Stimulated activated naive CD8-positive, alpha-beta T cell treated with anti-CD3 and anti-CD28 coated beads, Interleukin-15, Interleukin-2, amounts not matched to agents 100 U/mL and 50 U/mL, for 24 hours (primary cell): ENCODE data around the gene PAOX.

Experiments
- ATAC-seq: fragments of 150-1000 bp; cut with Tn5 transposase; one replicate; pipeline ENCODE4 v1.10.0; 2021
- DNase-seq: peaks from one replicate; pipeline ENCODE4 v3.0.0; 2021

The PAOX gene

GRCh38 chr10:133379152-133379800 is at the start of gene PAOX:
Gene PAOX, plus strand, starts transcription at chr10:133379262. Its CDS starts 55 bp downstream, at chr10:133379317.
- DNase-seq (peak; percentile 77), ATAC-seq (peak; percentile 72)

DNA sequence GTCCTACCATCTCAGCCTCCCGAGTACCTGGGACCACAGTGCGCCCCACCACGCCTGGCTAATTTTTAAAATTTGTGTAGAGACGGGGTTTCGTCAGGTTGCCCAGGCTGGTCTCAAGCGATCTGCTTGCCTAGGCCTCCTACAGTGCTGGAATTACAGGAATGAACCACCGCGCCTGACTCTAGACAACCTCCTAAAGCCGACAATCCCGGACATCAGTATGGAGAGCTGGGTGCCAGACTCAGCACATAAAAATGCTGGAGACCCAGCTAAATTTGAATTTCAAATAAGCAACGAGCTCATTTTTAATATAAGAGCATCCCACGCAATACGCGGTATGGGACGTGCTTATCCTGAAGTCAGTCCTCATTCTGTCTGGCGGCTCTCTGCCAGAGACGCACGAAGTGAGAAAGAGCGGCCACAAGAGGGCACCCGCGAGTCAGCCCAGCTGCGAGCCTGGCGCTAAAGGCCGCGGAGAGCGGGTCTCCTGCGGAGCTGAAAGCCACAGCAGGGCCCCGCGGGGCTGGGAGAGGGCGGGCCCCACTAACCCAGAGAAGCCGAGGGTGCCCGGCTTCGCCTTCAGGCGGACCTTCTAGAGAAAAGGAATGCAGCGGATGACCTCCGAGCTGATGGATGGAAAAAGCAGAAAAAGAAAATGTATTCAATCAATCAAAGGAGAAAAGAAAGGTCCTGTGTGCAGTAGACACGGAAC is 49.4 kb upstream of the PAOX start:
- ATAC-seq (peak; percentile 97), DNase-seq (peak; percentile 91)

DNA sequence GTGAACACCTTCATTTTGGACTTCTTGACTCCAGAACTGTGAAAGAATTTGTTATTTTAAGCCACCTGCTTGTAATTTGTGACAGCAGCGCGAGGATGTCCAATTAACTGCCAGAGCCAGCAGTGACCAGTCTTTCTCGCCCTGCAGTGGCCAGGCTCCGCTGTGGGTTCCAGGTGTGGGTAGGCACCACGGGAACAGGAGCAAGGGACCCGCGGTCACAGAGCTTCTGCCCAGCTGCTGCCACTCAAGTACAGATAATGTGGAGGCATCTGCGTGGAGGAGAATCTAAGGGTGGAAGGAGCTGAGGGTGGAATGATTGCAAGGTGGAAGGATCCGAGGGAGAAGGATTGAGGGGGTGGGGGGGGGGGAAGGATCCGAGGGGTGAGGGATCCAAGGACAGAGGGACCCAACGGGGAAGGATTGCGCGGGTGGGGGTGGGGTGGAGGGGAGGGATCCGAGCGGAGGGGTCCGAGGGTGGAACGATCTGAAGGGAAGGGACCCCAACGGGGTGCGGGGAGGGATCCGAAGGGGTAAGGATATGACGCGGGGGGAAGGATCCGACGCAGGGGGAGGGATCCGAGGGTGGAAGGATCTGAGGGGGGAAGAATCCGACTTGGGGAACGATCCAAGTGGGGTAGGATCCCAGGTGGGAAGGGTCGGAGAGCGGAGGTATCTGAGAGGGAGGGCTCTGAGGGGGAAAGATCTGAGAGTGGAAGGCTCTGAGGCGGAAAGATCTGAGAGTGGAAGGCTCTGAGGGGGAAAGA is 45.9 kb upstream of the PAOX start:
- ATAC-seq (no peak), DNase-seq (no peak)

GRCh38 chr10:133334503-133335245 is 44.4 kb upstream of the PAOX start:
- no peak for DNase-seq
- no peak for ATAC-seq

DNA sequence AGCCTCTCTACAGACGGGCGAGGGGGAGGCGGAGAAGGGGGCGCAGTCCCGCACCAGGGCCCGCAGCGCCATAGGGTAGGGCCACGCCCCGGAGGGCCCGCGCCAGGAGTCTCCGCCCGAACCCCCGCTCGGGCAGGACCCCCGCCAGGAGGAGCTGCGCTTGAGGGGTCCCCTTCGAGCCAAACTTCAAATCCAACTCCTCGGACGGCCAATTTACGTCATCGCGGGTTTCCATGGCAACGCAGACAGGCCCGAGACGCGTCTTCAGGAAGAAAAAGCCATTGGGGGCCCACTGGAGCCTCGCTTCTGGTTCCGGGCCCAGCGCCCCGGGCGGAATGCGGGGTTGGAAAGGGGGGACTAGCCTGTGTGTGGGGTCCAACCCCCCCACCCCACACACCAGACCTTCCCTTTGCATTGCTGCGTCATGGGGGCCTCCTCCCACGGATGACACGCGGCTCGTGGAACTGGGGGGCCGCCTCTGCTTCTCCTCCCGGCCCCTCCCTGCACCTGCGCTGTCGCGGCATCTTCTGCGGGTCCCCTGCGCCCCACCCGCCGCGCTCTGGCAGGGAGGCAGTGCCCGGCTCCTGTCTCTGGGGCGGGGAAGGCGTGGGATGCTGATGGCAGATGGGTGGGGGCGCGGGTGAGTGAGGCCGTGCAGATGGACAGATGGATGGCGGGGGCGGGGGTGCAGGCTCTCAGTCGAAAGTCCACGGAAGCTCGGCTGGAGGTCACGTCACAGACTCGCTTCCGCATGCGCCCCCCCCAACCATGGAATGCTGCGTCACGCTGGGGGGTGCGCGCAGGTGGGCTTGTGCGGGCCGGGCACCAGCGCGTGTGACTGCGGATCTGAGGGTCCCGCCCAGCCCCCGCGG is 43.6 kb upstream of the PAOX start:
- peak; percentile 80 for DNase-seq
- ATAC-seq, result peak; percentile 55

DNA sequence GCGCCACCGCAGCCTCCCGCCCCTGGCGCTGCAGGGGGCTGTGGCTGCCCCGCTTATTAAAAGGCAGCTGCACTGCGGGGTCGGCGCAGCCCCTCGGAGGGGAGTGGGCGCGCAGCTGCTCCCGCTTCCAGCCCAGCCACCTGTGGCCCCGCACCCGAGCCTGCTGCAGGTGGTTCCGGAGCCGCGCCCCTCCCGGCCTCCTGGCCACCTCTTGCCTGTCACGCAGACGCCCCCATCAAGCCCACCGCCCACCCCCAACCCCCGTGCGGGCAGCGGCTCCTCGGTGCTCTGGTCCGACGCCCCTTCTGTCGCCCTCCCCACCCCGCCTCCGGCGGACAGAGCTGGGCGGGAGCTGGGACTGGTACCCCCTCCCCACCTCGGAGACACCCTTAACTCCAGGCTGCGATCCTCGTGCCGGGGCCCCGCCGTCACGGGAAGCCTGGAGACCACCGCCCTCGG is 42.9 kb upstream of the PAOX start:
- DNase-seq (no peak), ATAC-seq (no peak)

- DNase-seq (peak; percentile 75), ATAC-seq (no peak)
These were observed 42.3 kb upstream of the PAOX start, which contains the start of gene CALY for GRCh38 chr10:133336577-133337369. Gene CALY, minus strand, starts transcription at chr10:133336896. Its CDS starts 7,907 bp downstream, at chr10:133328989.

- DNase-seq (no peak), ATAC-seq (no peak)
These were observed 41.7 kb upstream of the PAOX start for GRCh38 chr10:133337370-133337725.

- DNase-seq (no peak), ATAC-seq (no peak)
These were observed 40.7 kb upstream of the PAOX start for GRCh38 chr10:133338080-133339071.

DNA sequence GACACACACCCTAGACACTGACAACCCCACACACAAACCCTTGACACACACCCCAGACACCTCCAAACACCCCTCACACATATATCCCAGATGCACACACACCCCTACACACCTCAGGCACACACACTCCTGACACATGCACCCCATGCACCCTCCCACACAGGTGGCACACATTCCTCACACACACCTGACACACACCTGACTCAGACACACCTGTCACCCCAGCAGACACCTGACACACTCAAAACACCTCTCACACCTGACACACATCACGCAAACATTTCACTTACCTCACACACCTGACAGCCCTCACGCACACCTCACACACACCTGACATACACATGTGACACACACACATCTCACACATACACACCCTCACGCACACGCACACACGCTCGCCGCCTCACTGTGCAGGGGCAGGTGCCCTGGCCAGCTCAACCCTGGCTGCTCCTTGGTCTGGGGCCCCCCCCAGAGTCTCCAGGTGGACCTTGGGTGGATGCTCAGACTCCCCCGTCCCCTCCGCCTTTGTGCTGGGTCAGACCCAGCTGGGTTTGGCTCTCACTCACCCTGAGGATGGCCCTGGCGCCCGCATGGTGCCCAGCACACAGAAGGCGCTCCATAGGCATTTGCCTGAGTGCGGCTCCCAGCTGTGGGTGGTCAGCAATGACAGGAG is 39.2 kb upstream of the PAOX start:
- ATAC-seq (no peak), DNase-seq (no peak)

GRCh38 chr10:133341983-133342382 is 37.1 kb upstream of the PAOX start:
- no peak for ATAC-seq
- no peak for DNase-seq

DNA sequence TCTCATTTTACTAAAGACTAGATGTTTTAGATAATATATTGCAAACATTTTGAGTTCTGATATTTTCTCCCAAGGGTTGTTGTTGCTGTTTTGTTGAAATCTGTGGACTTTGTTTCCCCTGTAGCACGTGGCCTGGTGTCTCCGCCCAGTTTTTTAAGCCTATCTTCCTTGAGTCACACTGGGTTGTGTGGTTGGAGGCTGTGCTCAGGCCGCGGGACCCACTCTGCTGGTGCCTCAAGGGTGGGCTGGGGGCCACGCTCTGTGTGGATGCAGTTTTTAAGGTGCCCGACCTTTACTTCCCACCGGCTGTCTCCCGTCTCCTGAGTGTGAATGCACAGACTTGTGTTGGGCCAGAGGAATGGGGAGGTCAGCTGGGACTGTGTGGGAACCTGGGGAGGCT is 36.1 kb upstream of the PAOX start:
- no peak for ATAC-seq
- DNase-seq, result no peak

DNA sequence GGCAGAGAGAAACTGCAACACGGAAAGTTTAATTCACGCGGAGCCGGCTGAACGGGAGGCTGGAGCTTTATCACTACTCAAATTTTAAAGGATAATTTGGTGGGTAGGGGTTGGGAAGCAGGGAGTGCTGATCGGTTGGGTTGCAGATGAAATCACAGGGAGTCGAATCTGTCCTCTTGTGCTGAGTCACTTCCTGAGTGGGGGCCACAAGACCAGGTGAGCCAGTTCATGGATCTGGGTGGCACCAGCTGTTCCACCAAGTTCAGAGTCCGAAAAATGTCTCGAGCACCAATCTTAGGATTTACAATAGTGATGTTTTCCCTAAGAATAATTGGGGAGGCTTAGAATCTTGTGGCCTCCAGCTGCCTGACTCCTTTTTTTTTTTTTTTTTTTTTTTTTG is 35.5 kb upstream of the PAOX start:
- DNase-seq (no peak), ATAC-seq (no peak)

GRCh38 chr10:133344236-133344635 is 34.8 kb upstream of the PAOX start:
- ATAC-seq (no peak), DNase-seq (no peak)

- ATAC-seq, result no peak
- DNase-seq, result no peak
These were observed 32.6 kb upstream of the PAOX start for GRCh38 chr10:133346413-133346812.

GRCh38 chr10:133347710-133348517 is 31.1 kb upstream of the PAOX start:
- DNase-seq (no peak), ATAC-seq (no peak)

DNA sequence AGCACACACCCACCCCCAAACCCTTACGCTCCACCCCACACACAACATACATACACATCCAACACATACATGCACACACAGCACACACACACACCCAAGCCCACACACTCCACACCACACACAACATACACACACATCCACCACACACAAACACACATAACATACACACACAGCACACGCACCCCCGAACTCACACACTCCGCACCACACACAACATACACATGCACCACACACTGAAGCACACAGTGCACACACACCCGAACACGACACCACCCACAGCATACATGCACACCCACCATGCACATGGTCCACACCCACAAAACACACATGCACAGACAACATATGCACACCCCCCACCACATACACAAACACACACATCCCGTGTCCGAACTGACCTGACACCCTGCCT is 29.9 kb upstream of the PAOX start:
- ATAC-seq (no peak), DNase-seq (no peak)

- DNase-seq (no peak), ATAC-seq (no peak)
These were observed 29.5 kb upstream of the PAOX start for GRCh38 chr10:133349577-133350011.
